Measurements from ENCODE around the gene USPL1. TPM values are rescaled to one million over a fixed set of nuclear protein-coding genes. Genes with fewer than 3 reads are reported as not detected.

Gene USPL1
- total and polyA plus RNA-seq, 2 of the 13 experiments (the other 11 are each of a cell fraction or from before 2014, with no cell fraction given): 13.7 to 15.9 TPM

DNA sequence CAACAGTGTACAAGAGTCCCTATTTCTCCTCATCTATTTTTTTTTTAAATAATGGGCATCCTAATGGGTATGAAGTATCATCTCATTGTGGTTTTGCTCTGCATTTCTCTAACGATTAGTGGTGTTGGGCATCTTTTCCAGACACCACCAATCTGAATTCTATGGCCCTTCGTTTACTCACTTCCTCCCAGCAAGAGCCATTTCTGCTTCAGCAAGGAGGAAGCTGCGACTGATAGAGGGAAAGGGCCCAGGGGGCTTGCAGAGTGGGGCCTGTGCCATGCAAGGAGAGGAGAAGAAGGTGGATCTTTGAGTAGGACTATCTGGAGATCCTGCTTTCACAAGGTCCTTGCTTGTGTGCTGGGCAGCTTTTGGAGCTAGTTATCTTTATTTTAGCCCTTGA, 58.0 kb downstream of the USPL1 start:
- Histone ChIP-seq H3K9ac (ENCODE audit: insufficient read depth, low read depth, low read length) (no peak overlapping the region), H4K20me1 (ENCODE audit: insufficient read depth, low read length) (no peaks in the 10 kb centered on the region), H3K4me2 (ENCODE audit: low read depth, low read length) (no peak overlapping the region), H3K79me2 (ENCODE audit: insufficient read depth, low read length) (no peaks in the 10 kb centered on the region), H3K36me3 (replicated peaks in 1 of 2; ENCODE audit: control insufficient read depth in 1 of 2, insufficient read depth in 2 of 2, low read length in 2 of 2) (no peaks in the 10 kb centered on the region), H3K4me1 (ENCODE audit: insufficient read depth, low read length) (peaks cover 16% of the 10 kb centered on the region), H3K27me3 (ENCODE audit: control insufficient read depth in 1 of 2, insufficient read depth in 2 of 2, low read length in 2 of 2) (no peaks in the 10 kb centered on the region), H3K27ac (ENCODE audit: extremely low read length, insufficient read depth, low read length) (no peak overlapping the region), H3K9me3 (ENCODE audit: low read length) (no peaks in the 10 kb centered on the region), H2AFZ (ENCODE audit: low read length) (no peak overlapping the region), H3K4me3 (replicated peaks in 1 of 3; ENCODE audit: insufficient read depth in 1 of 3, low read depth in 2 of 3, low read length in 3 of 3) (no peak overlapping the region)
- no TSS peak for BruUV-seq (replicated peaks)
- CTCF ChIA-PET (ENCODE audit: low intra/inter-chr PET ratio, low total read pairs): no interaction called here
- no peak for DNase-seq (ENCODE audit: low spot score)
- intact Hi-C loops (cut with micrococcal nuclease; ENCODE audit: unreplicated experiment): loop anchor here (2.0 to 10.0 kb wide), 2 partner anchors 211 to 369 kb away; partner anchors contain the start of gene HMGB1
- TF ChIP-seq, protein P1, sequence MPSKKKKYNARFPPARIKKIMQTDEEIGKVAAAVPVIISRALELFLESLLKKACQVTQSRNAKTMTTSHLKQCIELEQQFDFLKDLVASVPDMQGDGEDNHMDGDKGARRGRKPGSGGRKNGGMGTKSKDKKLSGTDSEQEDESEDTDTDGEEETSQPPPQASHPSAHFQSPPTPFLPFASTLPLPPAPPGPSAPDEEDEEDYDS (CRISPR knock-in tag; IDR thresholded peaks at IDR 0.05): no peak
- TF ChIP-seq, protein P2, sequence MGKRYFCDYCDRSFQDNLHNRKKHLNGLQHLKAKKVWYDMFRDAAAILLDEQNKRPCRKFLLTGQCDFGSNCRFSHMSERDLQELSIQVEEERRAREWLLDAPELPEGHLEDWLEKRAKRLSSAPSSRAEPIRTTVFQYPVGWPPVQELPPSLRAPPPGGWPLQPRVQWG (CRISPR knock-in tag; IDR thresholded peaks at IDR 0.05; ENCODE audit: borderline replicate concordance, low read depth): no peak
- TF ChIP-seq ARID2 (CRISPR knock-in tag; IDR thresholded peaks at IDR 0.05; ENCODE audit: borderline replicate concordance) (no peak), ZFX (CRISPR knock-in tag; IDR thresholded peaks at IDR 0.05; ENCODE audit: low read depth) (no peak)
- POLR2A ChIA-PET: interaction anchor here (1.4 kb wide), 1 partner anchor 58 kb away, joined by 3 read pairs; the partner anchor contains the start of gene USPL1
- no peak for ATAC-seq
- in situ Hi-C loops (cut with HindIII; ENCODE audit: extremely low pct_ligation_motif_present, low pct_unique_long_range_greater_than_20kb): loop anchor here (5.0 kb wide), 3 partner anchors 122 to 367 kb away; no protein-coding TSS in a partner anchor
- no peak for FAIRE-seq
- 64% methylated on average over 3 of the region's 3 CpGs for WGBS (ENCODE audit: low lambda C conversion rate)

DNA sequence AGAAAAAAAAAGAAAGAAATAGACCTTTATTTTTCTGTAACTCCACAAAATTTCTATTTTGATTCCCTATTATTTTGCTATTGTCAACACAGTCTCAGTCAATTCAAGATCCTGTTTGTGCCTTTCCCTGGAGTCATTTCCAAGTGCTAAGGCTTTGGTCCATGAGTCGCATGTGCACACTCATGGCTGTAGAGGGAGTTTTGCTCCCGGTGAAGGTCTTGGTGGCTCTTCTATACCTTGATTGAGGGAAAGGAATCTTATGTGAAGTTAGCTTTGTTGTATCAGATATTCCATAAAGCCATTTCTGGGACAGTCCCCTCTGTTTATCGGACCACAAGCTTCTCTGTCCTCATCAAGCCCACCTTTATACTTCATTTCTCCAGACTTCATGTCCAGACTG, 59.0 kb downstream of the USPL1 start:
- Histone ChIP-seq H3K4me3 (replicated peaks in 1 of 3; ENCODE audit: insufficient read depth in 1 of 3, low read depth in 2 of 3, low read length in 3 of 3) (no peak overlapping the region), H3K27me3 (ENCODE audit: control insufficient read depth in 1 of 2, insufficient read depth in 2 of 2, low read length in 2 of 2) (peaks cover 0 to 3% of the 10 kb centered on the region in 2 experiments; a peak in 1 of 5 replicates), H2AFZ (ENCODE audit: low read length) (no peak overlapping the region), H3K4me2 (ENCODE audit: low read depth, low read length) (no peak overlapping the region), H3K27ac (ENCODE audit: extremely low read length, insufficient read depth, low read length) (no peak overlapping the region), H3K4me1 (ENCODE audit: insufficient read depth, low read length) (peaks cover 16% of the 10 kb centered on the region), H3K79me2 (ENCODE audit: insufficient read depth, low read length) (no peaks in the 10 kb centered on the region), H4K20me1 (ENCODE audit: insufficient read depth, low read length) (no peaks in the 10 kb centered on the region), H3K9me3 (ENCODE audit: low read length) (no peaks in the 10 kb centered on the region), H3K36me3 (replicated peaks in 1 of 2; ENCODE audit: control insufficient read depth in 1 of 2, insufficient read depth in 2 of 2, low read length in 2 of 2) (no peaks in the 10 kb centered on the region), H3K9ac (ENCODE audit: insufficient read depth, low read depth, low read length) (no peak overlapping the region)
- CTCF ChIA-PET (ENCODE audit: low intra/inter-chr PET ratio, low total read pairs): no interaction called here
- ATAC-seq: peak; percentile 29; the same call in 1 of the 3 replicates
- intact Hi-C loops (cut with micrococcal nuclease; ENCODE audit: unreplicated experiment): loop anchor here (10.0 kb wide), 1 partner anchor 368 kb away; no protein-coding TSS in a partner anchor
- peak; percentile 56 for FAIRE-seq
- WGBS (ENCODE audit: low lambda C conversion rate): 34% methylated on average over 3 of the region's 3 CpGs
- BruUV-seq (replicated peaks): no TSS peak
- DNase-seq (ENCODE audit: low spot score): peak; percentile 26
- in situ Hi-C loops (cut with HindIII; ENCODE audit: extremely low pct_ligation_motif_present, low pct_unique_long_range_greater_than_20kb): loop anchor here (5.0 kb wide), 3 partner anchors 121 to 366 kb away; no protein-coding TSS in a partner anchor
- POLR2A ChIA-PET: no interaction called here
- TF ChIP-seq HIVEP1 (CRISPR knock-in tag; IDR thresholded peaks at IDR 0.05) (no peak), STAG1 (CRISPR knock-in tag; IDR thresholded peaks at IDR 0.05) (peak; percentile 46), FOSL2 (CRISPR knock-in tag; IDR thresholded peaks at IDR 0.05) (no peak), ZSCAN25 (CRISPR knock-in tag; IDR thresholded peaks at IDR 0.05) (no peak), ZNF343 (CRISPR knock-in tag; IDR thresholded peaks at IDR 0.05) (no peak), GFI1 (CRISPR knock-in tag; IDR thresholded peaks at IDR 0.05; ENCODE audit: borderline replicate concordance) (no peak), LCORL (IDR thresholded peaks at IDR 0.05) (no peak), LCORL (CRISPR knock-in tag; IDR thresholded peaks at IDR 0.05) (no peak), KLF6 (CRISPR knock-in tag; IDR thresholded peaks at IDR 0.05) (no peak), ZNF557 (CRISPR knock-in tag; IDR thresholded peaks at IDR 0.05) (no peak), TEAD2 (CRISPR knock-in tag; IDR thresholded peaks at IDR 0.05) (no peak)
- TF ChIP-seq, protein P3, sequence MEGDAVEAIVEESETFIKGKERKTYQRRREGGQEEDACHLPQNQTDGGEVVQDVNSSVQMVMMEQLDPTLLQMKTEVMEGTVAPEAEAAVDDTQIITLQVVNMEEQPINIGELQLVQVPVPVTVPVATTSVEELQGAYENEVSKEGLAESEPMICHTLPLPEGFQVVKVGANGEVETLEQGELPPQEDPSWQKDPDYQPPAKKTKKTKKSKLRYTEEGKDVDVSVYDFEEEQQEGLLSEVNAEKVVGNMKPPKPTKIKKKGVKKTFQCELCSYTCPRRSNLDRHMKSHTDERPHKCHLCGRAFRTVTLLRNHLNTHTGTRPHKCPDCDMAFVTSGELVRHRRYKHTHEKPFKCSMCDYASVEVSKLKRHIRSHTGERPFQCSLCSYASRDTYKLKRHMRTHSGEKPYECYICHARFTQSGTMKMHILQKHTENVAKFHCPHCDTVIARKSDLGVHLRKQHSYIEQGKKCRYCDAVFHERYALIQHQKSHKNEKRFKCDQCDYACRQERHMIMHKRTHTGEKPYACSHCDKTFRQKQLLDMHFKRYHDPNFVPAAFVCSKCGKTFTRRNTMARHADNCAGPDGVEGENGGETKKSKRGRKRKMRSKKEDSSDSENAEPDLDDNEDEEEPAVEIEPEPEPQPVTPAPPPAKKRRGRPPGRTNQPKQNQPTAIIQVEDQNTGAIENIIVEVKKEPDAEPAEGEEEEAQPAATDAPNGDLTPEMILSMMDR (CRISPR knock-in tag; IDR thresholded peaks at IDR 0.05): peak; percentile 48
- TF ChIP-seq, protein P4, sequence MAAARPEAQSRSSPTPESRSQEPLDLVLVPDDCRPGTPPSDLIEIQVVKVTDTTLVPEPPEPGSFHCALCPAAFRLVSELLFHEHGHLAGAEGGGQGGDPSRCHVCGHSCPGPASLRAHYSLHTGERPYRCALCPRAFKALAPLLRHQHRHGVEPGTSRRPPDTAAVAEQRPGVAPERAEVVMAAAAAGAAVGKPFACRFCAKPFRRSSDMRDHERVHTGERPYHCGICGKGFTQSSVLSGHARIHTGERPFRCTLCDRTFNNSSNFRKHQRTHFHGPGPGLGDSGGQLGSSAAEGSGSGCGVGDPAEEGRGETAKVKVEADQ (CRISPR knock-in tag; IDR thresholded peaks at IDR 0.05; ENCODE audit: borderline replicate concordance): no peak
